ENCODE results near the gene PPIP5K1. TPM values are rescaled to one million over a fixed set of nuclear protein-coding genes. Genes with fewer than 3 reads are reported as not detected.

The PPIP5K1 gene
- total RNA-seq, 2 experiments from 2014 or later: 42.5 to 48.3 TPM

- no peak for ATAC-seq
- no peak for DNase-seq
- Mint-ChIP-seq H3K4me3 (peak overlapping the region; percentile 90), H3K27me3 (ENCODE audit: low read depth) (no peaks in the 10 kb centered on the region), H3K36me3 (ENCODE audit: low read depth) (peaks cover 10% of the 10 kb centered on the region), H3K27ac (peak overlapping the region; percentile 91), H3K9me3 (ENCODE audit: insufficient read depth) (no peaks in the 10 kb centered on the region), H3K4me1 (ENCODE audit: low read depth) (peaks cover 29% of the 10 kb centered on the region)
- ChIA-PET POLR2A (interaction anchor here (2.1 kb wide), 1 partner anchor 17 kb away, joined by 19 read pairs; no protein-coding TSS in a partner anchor), CTCF (interaction anchor here (0.7 to 5.2 kb wide), 3 partner anchors 16 to 49 kb away, joined by 3 to 27 read pairs (median 17); no protein-coding TSS in a partner anchor)
Observed at GRCh38 chr15:43493703-43494472, 96.1 kb downstream of the PPIP5K1 start.

GRCh38 chr15:43492673-43493601 is 97.1 kb downstream of the PPIP5K1 start, which contains the start of gene TP53BP1:
Gene TP53BP1, minus strand, starts transcription at chr15:43493156. Its CDS starts 113 bp downstream, at chr15:43493043.
- ChIA-PET CTCF (interaction anchor here (0.7 to 5.2 kb wide), 3 partner anchors 17 to 50 kb away, joined by 3 to 27 read pairs (median 17); no protein-coding TSS in a partner anchor), POLR2A (interaction anchor here (0.6 to 2.1 kb wide), 2 partner anchors 18 to 1284 kb away, joined by 4 to 19 read pairs; no protein-coding TSS in a partner anchor)
- H3K27me3 Mint-ChIP-seq (ENCODE audit: low read depth): no peaks in the 10 kb centered on the region
- peaks cover 12% of the 10 kb centered on the region for H3K36me3 Mint-ChIP-seq (ENCODE audit: low read depth)
- H3K27ac Mint-ChIP-seq: peak within 1 kb of the TSS; percentile 91
- H3K9me3 Mint-ChIP-seq (ENCODE audit: insufficient read depth): no peaks in the 10 kb centered on the region
- H3K4me3 Mint-ChIP-seq: peak within 1 kb of the TSS; percentile 90
- peak; percentile 98 for DNase-seq
- ATAC-seq: peak; percentile 99
- H3K4me1 Mint-ChIP-seq (ENCODE audit: low read depth): peaks cover 33% of the 10 kb centered on the region

DNA sequence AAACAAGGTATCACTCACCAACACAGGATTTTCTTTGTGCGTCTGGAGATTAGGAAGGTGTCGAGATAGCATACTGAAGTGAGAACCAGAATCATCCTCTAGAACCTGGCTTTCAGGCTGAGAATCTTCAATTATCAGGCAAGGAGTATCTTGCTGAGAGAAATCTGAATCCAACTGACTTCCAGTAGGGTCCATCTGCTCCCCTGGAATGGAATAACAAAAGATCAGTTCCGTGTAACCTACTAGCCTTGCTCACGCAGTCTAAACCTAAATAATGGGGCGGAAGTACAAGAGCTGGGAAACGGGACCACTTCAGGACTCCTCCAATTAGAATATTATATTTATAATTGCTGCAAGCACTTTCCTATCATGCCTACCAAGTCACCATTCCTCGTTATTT is 97.7 kb downstream of the PPIP5K1 start:
- Mint-ChIP-seq H3K4me3 (peak overlapping the region; percentile 90), H3K27me3 (ENCODE audit: low read depth) (no peaks in the 10 kb centered on the region), H3K36me3 (ENCODE audit: low read depth) (peaks cover 12% of the 10 kb centered on the region), H3K4me1 (ENCODE audit: low read depth) (peaks cover 33% of the 10 kb centered on the region), H3K27ac (peak overlapping the region; percentile 91), H3K9me3 (ENCODE audit: insufficient read depth) (no peaks in the 10 kb centered on the region)
- ChIA-PET POLR2A (interaction anchor here (2.1 kb wide), 1 partner anchor 18 kb away, joined by 19 read pairs; no protein-coding TSS in a partner anchor), CTCF (interaction anchor here (0.9 to 4.4 kb wide), 2 partner anchors 11 to 18 kb away, joined by 3 to 17 read pairs; no protein-coding TSS in a partner anchor)
- ATAC-seq (no peak), DNase-seq (no peak)

- Mint-ChIP-seq H3K27ac (no peak overlapping the region), H3K9me3 (ENCODE audit: insufficient read depth) (no peaks in the 10 kb centered on the region), H3K36me3 (ENCODE audit: low read depth) (peaks cover 12% of the 10 kb centered on the region), H3K4me3 (no peak overlapping the region), H3K4me1 (ENCODE audit: low read depth) (peaks cover 33% of the 10 kb centered on the region), H3K27me3 (ENCODE audit: low read depth) (no peaks in the 10 kb centered on the region)
- POLR2A ChIA-PET: no interaction called here
- ATAC-seq (no peak), DNase-seq (peak; percentile 39)
- CTCF ChIA-PET: interaction anchor here (0.7 to 1.5 kb wide), 3 partner anchors 25 to 113 kb away, joined by 3 to 16 read pairs (median 3); no protein-coding TSS in a partner anchor
Observed at GRCh38 chr15:43489191-43489590, 100.8 kb downstream of the PPIP5K1 start.

- CTCF ChIA-PET: interaction anchor here (0.7 to 1.5 kb wide), 3 partner anchors 25 to 112 kb away, joined by 3 to 16 read pairs (median 3); no protein-coding TSS in a partner anchor
- Mint-ChIP-seq H3K9me3 (ENCODE audit: insufficient read depth) (no peaks in the 10 kb centered on the region), H3K36me3 (ENCODE audit: low read depth) (peaks cover 12% of the 10 kb centered on the region), H3K4me3 (no peak overlapping the region), H3K4me1 (ENCODE audit: low read depth) (peaks cover 31% of the 10 kb centered on the region), H3K27ac (no peak overlapping the region), H3K27me3 (ENCODE audit: low read depth) (no peaks in the 10 kb centered on the region)
- no peak for DNase-seq
- POLR2A ChIA-PET: no interaction called here
- no peak for ATAC-seq
Observed at GRCh38 chr15:43488790-43489189, 101.2 kb downstream of the PPIP5K1 start.

GRCh38 chr15:43487271-43487895 is 102.6 kb downstream of the PPIP5K1 start:
- ATAC-seq: no peak
- CTCF ChIA-PET: no interaction called here
- Mint-ChIP-seq H3K4me1 (ENCODE audit: low read depth) (peaks cover 24% of the 10 kb centered on the region), H3K9me3 (ENCODE audit: insufficient read depth) (no peaks in the 10 kb centered on the region), H3K27ac (no peak overlapping the region), H3K27me3 (ENCODE audit: low read depth) (no peaks in the 10 kb centered on the region), H3K36me3 (ENCODE audit: low read depth) (peaks cover 11% of the 10 kb centered on the region), H3K4me3 (no peak overlapping the region)
- no peak for DNase-seq
- POLR2A ChIA-PET: no interaction called here

GRCh38 chr15:43484455-43484854 is 105.6 kb downstream of the PPIP5K1 start:
- no peaks in the 10 kb centered on the region for H3K27me3 Mint-ChIP-seq (ENCODE audit: low read depth)
- H3K4me1 Mint-ChIP-seq (ENCODE audit: low read depth): peaks cover 12% of the 10 kb centered on the region
- POLR2A ChIA-PET: no interaction called here
- H3K27ac Mint-ChIP-seq: no peak overlapping the region
- no peaks in the 10 kb centered on the region for H3K9me3 Mint-ChIP-seq (ENCODE audit: insufficient read depth)
- no peak for DNase-seq
- CTCF ChIA-PET: interaction anchor here (0.7 to 2.1 kb wide), 5 partner anchors 14 to 43 kb away, joined by 3 to 14 read pairs (median 4); no protein-coding TSS in a partner anchor
- no peak for ATAC-seq
- peaks cover 11% of the 10 kb centered on the region for H3K36me3 Mint-ChIP-seq (ENCODE audit: low read depth)
- no peak overlapping the region for H3K4me3 Mint-ChIP-seq

Other genes starting within 250 kb of the PPIP5K1 start
- 10 to 100 TPM; 30.4 to 32.1 TPM for gene ZSCAN29, start 219.2 kb downstream of the PPIP5K1 start, total RNA-seq
- 10 to 100 TPM; 38.9 to 41.7 TPM for gene TUBGCP4, start 219.1 kb downstream of the PPIP5K1 start, total RNA-seq
- gene TP53BP1, start 97.1 kb downstream of the PPIP5K1 start, total RNA-seq: 10 to 100 TPM; 24.3 to 27.3 TPM
- 1 to 10 TPM; 5.3 to 5.6 TPM for gene MAP1A, start 72.6 kb downstream of the PPIP5K1 start, total RNA-seq
- not detected for gene CKMT1B, start 3.8 kb upstream of the PPIP5K1 start, total RNA-seq
- under 1 TPM; 0.40 to 0.52 TPM for gene STRC, start 28.6 kb upstream of the PPIP5K1 start, total RNA-seq
- 1 to 10 TPM; 6.0 to 9.1 TPM for gene CATSPER2, start 58.6 kb upstream of the PPIP5K1 start, total RNA-seq
- not detected for gene CKMT1A, start 103.7 kb upstream of the PPIP5K1 start, total RNA-seq
- gene PDIA3, start 156.2 kb upstream of the PPIP5K1 start, total RNA-seq: 100 to 1,000 TPM; 306 to 313 TPM
- 1 to 10 TPM; 3.1 to 4.4 TPM for gene ELL3, start 186.8 kb upstream of the PPIP5K1 start, total RNA-seq
- 1,000 to 10,000 TPM; 1,025 to 1,042 TPM for gene SERF2, start 202.1 kb upstream of the PPIP5K1 start, total RNA-seq
- gene SERINC4, start 210.0 kb upstream of the PPIP5K1 start, total RNA-seq: under 1 TPM; 0.21 to 0.39 TPM
- gene HYPK, start 210.4 kb upstream of the PPIP5K1 start, total RNA-seq: 10 to 100 TPM; 15.8 to 19.9 TPM
- gene MFAP1, start 234.5 kb upstream of the PPIP5K1 start, total RNA-seq: 10 to 100 TPM; 35.8 to 40.1 TPM
- gene WDR76, start 236.8 kb upstream of the PPIP5K1 start, total RNA-seq: 10 to 100 TPM; 87.0 to 88.7 TPM